Muscle of arm (tissue), 12 donors: Measurements from ENCODE around the gene TSNAXIP1. TPM values are rescaled to one million over a fixed set of nuclear protein-coding genes. Genes with fewer than 3 reads are reported as not detected.
A peak's percentile ranks its signal among the peaks of the same experiment; 100 is the strongest.

Experiments
- DNase-seq: peaks from one replicate; pipeline ENCODE4 v3.0.0-alpha.2; 2013
- polyA plus RNA-seq, 12 donors: library from polyadenylated mRNA; unstranded; fragments of 120-200 nt; gene quantifications; one replicate each; pipeline ENCODE4 v1.2.1, GENCODE V29; 2013; ENCODE audit not compliant: insufficient read length in 12 of 12

Gene TSNAXIP1
- polyA plus RNA-seq, 12 donors = 0.83 to 5.0 (median 1.3) TPM; not detected in 2

- DNase-seq = no peak
These were observed 25.7 kb upstream of the TSNAXIP1 start for GRCh38 chr16:67780847-67781564.

DNA sequence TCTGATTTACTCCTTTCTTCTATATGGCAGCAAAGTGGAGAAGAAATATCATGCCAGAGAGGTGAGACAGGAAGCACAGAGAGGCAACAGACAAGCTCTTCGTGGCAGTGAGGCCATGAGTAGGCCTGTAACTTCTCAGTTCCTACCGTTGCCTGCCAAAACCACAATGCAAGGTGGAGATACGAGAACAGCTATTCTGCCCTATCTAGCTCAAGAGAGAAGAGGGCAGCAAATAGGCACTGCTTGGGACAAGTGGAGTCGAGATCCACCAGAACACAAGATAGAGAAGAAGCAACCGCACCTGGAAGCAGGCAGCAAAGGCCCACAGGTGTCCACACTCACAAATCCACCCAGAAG is 25.1 kb upstream of the TSNAXIP1 start:
- no peak for DNase-seq

DNA sequence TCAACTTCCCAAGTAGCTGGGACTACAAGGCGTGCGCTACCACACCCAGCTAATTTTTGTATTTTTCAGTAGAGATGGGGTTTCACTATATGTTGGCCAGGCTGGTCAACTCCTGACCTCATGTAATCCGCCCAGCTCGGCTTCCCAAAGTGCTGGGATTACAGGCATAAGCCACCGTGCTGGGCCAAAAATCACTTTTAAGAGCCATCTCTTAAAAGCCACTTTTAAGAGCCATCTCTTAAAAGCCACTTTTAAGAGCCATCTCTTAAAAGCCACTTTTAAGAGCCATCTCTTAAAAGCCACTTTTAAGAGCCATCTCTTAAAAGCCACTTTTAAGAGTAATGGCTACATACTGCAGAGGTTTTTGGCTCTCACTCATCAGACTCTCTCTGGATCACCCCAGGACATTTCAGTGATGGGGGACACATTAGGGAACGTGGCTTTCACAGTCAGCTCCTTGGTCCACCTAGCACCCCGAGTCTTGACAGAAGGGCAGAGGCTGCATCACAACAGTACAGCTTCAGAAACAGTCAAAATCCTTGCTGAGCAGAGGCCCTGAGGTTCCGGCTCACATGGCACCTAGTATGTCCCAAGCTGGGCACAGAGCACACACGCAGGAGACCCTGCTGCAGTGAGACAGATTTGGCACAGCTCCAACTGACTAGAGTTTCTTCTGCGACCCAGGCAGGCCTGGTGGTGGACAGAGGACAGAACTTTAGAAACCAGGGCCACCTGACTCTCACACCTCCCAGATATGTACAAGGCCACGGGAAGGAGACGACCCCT is 23.9 kb upstream of the TSNAXIP1 start:
- no peak for DNase-seq

DNA sequence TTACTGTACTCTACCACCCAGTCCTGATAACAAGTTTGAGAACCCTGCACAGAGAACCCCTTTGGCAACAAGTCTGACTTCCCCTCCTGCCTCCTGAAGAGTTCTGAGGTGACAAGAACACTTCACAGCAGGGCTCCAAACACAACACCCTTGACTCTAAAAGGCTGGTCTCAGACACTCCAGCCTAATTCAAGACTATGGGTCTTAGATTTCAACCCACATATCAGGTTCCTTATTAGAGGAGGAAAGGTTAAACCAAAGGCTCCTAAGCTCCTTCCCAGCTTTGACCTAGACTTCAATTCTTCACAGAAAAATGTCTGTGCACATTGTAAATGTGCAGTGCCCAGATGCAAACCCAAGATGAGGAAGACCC is 23.4 kb upstream of the TSNAXIP1 start:
- no peak for DNase-seq

- no peak for DNase-seq
These were observed 20.2 kb upstream of the TSNAXIP1 start for GRCh38 chr16:67786491-67786890.

GRCh38 chr16:67790071-67790470 is 16.6 kb upstream of the TSNAXIP1 start:
- no peak for DNase-seq

DNA sequence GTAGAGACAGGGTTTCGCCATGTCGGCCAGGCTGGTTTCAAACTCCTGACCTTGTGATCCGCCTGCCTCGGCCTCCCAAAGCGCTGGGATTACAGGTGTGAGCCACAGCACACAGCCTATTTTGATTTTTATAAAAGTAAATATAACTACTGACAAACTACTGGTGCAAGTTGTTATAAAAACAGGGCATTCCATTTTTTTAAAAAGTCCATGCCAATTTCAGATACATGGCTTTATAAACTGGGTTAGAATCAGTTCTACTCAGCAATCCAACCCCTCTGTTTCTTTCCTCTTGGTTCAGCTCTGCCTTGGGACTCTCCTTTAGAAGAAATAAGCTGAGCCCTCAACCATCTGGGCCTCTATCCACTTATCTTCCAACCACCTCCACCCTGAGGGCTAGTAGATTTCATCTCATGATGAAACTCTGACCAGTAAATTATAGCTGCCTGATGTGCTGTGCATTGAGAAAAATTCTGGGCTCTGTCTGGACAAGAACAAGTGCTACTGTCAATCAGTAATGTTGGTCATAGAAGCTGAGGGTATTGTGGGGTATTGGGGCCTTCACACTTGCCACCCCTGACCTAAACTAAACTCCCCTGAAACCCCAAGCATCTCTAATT is 10.5 kb upstream of the TSNAXIP1 start:
- no peak for DNase-seq

GRCh38 chr16:67800338-67800926 is 6.3 kb upstream of the TSNAXIP1 start:
- DNase-seq = peak; percentile 15

GRCh38 chr16:67801241-67801640 is 5.4 kb upstream of the TSNAXIP1 start:
- no peak for DNase-seq

- DNase-seq = no peak
These were observed 4.8 kb upstream of the TSNAXIP1 start for GRCh38 chr16:67801883-67802282.

GRCh38 chr16:67803894-67804293 is 2.8 kb upstream of the TSNAXIP1 start:
- no peak for DNase-seq

DNA sequence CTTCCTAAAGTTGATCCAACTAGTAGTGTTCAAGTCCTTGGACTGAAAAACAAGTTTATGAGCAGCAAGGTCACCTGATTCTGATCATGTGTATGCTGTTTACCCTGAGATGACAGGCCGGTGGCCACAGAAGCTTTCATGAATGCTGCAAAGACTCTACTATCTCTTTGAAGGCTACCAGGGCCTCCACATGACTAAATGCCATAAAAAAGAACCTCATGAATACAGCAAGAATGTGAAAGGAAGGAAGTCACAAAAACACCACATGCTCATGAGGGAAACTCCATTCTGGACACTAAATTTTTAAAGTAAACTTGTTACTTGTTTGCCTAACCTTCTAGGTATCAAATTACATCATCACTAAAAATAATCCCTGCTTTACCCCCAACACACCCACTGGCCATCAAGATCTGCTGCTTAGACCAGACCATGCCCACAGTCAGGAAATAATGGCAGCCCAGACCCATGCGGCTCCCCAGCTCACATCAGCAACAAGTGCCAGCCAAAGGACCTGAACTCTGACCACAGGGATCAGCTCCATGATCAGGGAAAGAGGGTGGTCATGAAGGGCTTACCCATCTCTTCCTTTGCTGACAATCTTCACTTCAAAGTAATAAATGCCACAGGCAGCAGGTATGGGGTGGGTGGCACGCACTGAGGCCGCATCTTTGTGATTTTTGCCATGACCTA is 1.7 kb upstream of the TSNAXIP1 start:
- no peak for DNase-seq

- no peak for DNase-seq
These were observed 816 bp upstream of the TSNAXIP1 start for GRCh38 chr16:67805718-67806427.

- DNase-seq = no peak
These were observed 526 bp downstream of the TSNAXIP1 start for GRCh38 chr16:67807148-67807682.

- DNase-seq = no peak
These were observed 5.2 kb downstream of the TSNAXIP1 start for GRCh38 chr16:67811899-67812298.

- DNase-seq = no peak
These were observed 7.9 kb downstream of the TSNAXIP1 start for GRCh38 chr16:67814567-67814966.

DNA sequence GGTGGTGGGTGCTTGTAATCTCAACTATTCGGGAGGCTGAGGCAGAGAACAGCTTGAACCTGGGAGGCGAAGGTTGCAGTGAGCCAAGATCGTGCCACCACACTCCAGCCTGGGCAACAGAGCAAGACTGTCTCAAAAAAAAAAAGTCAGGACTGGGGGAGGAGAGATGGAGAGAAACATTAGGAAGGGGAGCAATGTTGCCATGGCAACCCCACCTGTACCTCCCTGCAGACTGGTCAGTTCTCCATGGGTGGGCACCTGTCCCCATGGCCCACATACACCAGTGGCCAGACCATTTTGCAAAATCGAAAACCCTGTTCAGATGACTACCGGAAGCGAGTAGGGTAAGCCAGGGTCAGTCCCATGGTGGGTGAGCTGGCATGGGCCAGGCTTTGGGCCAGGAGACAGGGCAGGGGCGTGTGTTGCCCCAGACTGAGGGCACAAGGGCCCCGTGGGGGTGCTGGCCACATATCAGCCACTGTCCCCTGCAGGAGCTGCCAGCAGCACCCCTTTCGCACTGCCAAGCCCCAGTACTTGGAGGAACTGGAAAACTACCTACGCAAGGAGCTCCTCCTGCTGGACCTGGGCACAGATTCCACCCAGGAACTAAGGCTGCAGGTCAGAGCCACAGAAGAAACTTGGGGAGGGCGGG is 14.0 kb downstream of the TSNAXIP1 start:
- DNase-seq = no peak

DNA sequence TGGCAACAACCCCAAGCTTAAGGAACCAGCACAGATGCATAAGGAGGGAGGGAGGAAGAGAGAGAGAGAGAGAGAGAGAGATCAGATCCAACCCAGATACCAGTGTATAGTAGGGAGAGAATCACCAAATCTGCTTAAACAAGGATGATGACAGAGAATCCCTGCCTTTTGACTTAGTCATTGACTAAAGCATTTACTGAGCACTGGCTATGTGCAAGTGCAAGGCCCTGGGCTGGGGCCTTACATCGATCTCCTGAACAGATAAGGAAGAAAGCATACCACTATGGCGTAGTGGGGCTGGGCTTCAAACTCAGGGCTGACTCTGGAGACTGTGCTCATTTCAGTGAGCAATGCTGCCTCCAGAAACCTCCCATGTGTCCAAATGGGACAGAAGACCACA is 15.8 kb downstream of the TSNAXIP1 start:
- no peak for DNase-seq

DNA sequence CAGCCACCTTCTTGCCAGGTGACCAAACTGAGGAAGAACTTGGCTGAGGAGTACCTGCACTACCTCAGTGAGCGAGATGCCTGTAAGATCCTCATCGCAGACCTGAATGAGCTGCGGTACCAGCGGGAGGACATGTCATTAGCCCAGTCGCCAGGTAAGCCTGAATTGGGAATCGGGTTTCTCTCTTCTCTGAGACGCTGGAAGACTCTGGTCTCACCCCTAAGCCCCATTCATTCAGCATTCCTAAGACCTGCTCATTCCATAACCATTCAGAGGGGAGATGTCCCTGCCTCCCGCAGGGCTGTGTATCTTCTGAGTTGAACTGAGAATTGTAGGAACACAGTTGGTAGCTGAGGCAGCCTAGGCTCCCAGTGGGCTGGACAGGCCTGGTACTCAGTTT is 18.4 kb downstream of the TSNAXIP1 start:
- DNase-seq = no peak

- no peak for DNase-seq
These were observed 19.2 kb downstream of the TSNAXIP1 start for GRCh38 chr16:67825906-67826305.

- no peak for DNase-seq
These were observed 22.0 kb downstream of the TSNAXIP1 start for GRCh38 chr16:67828651-67829050.
